ENCODE results near the gene TES. TPM values are rescaled to one million over a fixed set of nuclear protein-coding genes. Genes with fewer than 3 reads are reported as not detected.
A peak's percentile ranks its signal among the peaks of the same experiment; 100 is the strongest.

The TES gene
- polyA plus RNA-seq, 1 donor from 2014 or later = 38.0 TPM

GRCh38 chr7:116212869-116213268, 2.5 kb downstream of the TES start:
- Histone ChIP-seq H3K4me3 (ENCODE audit: low read length) (peak overlapping the region; percentile 85), H3K27me3 (ENCODE audit: insufficient read depth, low read depth, low read length) (peaks cover 54% of the 10 kb centered on the region), H3K27ac (ENCODE audit: low read length) (no peak overlapping the region)

DNA sequence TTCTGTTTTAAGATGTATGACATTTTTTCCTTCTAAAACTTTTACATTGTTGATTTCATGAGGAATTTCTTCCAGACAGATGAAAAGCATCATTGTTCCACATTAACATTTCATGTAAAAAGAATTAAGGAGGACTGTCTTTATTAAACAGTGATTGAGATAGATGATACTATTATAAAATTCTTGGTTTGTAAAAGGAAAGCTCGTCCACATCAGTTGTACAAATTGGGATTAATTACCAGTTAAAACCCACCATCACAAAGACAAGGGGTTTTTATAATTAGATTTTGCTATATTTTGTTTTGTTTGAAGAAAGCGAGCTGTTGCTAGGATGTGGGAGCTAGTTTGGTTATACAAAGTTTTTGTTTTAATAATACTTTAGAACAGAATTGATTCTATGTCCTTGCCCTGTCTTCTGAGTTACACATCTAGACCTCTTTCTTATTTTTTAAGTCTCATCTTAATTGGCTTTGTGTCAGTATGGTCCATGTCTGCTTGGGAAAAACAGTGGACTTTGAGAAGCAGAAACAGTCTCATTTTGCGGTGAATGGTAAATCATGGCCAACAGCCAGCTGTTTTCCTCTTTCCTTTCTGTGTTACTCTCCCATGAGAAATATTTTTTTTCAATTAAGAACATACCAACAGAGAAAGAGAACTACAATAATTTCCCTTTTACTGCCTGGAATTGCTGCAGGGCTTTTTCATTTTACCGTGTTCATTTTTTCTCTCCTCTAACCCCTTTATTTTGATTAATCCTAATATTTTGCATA, 3.2 kb downstream of the TES start:
- H3F3A ChIP-seq (ENCODE audit: insufficient read depth, low read length, poor library complexity, severe bottlenecking) = no peaks in the 10 kb centered on the region
- no peak overlapping the region for H3K9ac ChIP-seq (ENCODE audit: low read length)
- H3K27me3 ChIP-seq (ENCODE audit: insufficient read depth, low read depth, low read length) = peaks cover 50% of the 10 kb centered on the region
- no peak overlapping the region for H3K4me3 ChIP-seq (ENCODE audit: low read length)
- no peaks in the 10 kb centered on the region for H3K9me3 ChIP-seq (ENCODE audit: low read length)
- H3K79me2 ChIP-seq (replicated peaks; ENCODE audit: insufficient read depth, low read length) = no peaks in the 10 kb centered on the region
- no peak overlapping the region for H3K27ac ChIP-seq (ENCODE audit: low read length)
- H3K4me2 ChIP-seq (ENCODE audit: low read length) = no peak overlapping the region
- no peaks in the 10 kb centered on the region for H3K9me2 ChIP-seq (ENCODE audit: insufficient read depth, low read length)
- no peaks in the 10 kb centered on the region for H3K36me3 ChIP-seq (ENCODE audit: insufficient read depth, low read length)
- no peak overlapping the region for H2AFZ ChIP-seq (ENCODE audit: low read depth, low read length)
- H4K20me1 ChIP-seq (ENCODE audit: insufficient read depth) = no peaks in the 10 kb centered on the region
- TF ChIP-seq TAF1 (IDR thresholded peaks at IDR 0.05; ENCODE audit: low read depth) (no peak), CTCF (IDR thresholded peaks at IDR 0.05; ENCODE audit: poor library complexity, severe bottlenecking) (no peak), MXI1 (conservative IDR thresholded peaks at IDR 0.05; ENCODE audit: poor library complexity, severe bottlenecking) (no peak), SMC3 (conservative IDR thresholded peaks at IDR 0.05; ENCODE audit: poor library complexity) (no peak), EZH2 (IDR thresholded peaks at IDR 0.05; ENCODE audit: borderline replicate concordance, insufficient read depth, low read length, poor library complexity, severe bottlenecking) (no peak), EP300 (conservative IDR thresholded peaks at IDR 0.05; ENCODE audit: poor library complexity, severe bottlenecking) (no peak), RAD21 (conservative IDR thresholded peaks at IDR 0.05) (no peak), POLR2AphosphoS5 (IDR thresholded peaks at IDR 0.05) (no peak)

More at GRCh38 chr7:116212869-116213268, 2.5 kb downstream of the TES start:
- no peaks in the 10 kb centered on the region for H4K20me1 ChIP-seq (ENCODE audit: insufficient read depth)
- TF ChIP-seq MXI1 (conservative IDR thresholded peaks at IDR 0.05; ENCODE audit: poor library complexity, severe bottlenecking) (no peak), EP300 (conservative IDR thresholded peaks at IDR 0.05; ENCODE audit: poor library complexity, severe bottlenecking) (no peak), SMC3 (conservative IDR thresholded peaks at IDR 0.05; ENCODE audit: poor library complexity) (no peak), RAD21 (conservative IDR thresholded peaks at IDR 0.05) (no peak), TAF1 (IDR thresholded peaks at IDR 0.05; ENCODE audit: low read depth) (no peak), EZH2 (IDR thresholded peaks at IDR 0.05; ENCODE audit: borderline replicate concordance, insufficient read depth, low read length, poor library complexity, severe bottlenecking) (no peak), CTCF (IDR thresholded peaks at IDR 0.05; ENCODE audit: poor library complexity, severe bottlenecking) (no peak), POLR2AphosphoS5 (IDR thresholded peaks at IDR 0.05) (no peak)
- TF ChIP-seq, protein P1, sequence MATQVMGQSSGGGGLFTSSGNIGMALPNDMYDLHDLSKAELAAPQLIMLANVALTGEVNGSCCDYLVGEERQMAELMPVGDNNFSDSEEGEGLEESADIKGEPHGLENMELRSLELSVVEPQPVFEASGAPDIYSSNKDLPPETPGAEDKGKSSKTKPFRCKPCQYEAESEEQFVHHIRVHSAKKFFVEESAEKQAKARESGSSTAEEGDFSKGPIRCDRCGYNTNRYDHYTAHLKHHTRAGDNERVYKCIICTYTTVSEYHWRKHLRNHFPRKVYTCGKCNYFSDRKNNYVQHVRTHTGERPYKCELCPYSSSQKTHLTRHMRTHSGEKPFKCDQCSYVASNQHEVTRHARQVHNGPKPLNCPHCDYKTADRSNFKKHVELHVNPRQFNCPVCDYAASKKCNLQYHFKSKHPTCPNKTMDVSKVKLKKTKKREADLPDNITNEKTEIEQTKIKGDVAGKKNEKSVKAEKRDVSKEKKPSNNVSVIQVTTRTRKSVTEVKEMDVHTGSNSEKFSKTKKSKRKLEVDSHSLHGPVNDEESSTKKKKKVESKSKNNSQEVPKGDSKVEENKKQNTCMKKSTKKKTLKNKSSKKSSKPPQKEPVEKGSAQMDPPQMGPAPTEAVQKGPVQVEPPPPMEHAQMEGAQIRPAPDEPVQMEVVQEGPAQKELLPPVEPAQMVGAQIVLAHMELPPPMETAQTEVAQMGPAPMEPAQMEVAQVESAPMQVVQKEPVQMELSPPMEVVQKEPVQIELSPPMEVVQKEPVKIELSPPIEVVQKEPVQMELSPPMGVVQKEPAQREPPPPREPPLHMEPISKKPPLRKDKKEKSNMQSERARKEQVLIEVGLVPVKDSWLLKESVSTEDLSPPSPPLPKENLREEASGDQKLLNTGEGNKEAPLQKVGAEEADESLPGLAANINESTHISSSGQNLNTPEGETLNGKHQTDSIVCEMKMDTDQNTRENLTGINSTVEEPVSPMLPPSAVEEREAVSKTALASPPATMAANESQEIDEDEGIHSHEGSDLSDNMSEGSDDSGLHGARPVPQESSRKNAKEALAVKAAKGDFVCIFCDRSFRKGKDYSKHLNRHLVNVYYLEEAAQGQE (IDR thresholded peaks at IDR 0.05; ENCODE audit: borderline replicate concordance) = no peak
- no peak overlapping the region for H3K4me2 ChIP-seq (ENCODE audit: low read length)
- no peaks in the 10 kb centered on the region for H3K36me3 ChIP-seq (ENCODE audit: insufficient read depth, low read length)
- H3K79me2 ChIP-seq (replicated peaks; ENCODE audit: insufficient read depth, low read length) = no peaks in the 10 kb centered on the region
- no peak overlapping the region for H2AFZ ChIP-seq (ENCODE audit: low read depth, low read length)
- H3K9me2 ChIP-seq (ENCODE audit: insufficient read depth, low read length) = no peaks in the 10 kb centered on the region
- H3K9me3 ChIP-seq (ENCODE audit: low read length) = no peaks in the 10 kb centered on the region
- H3K9ac ChIP-seq (ENCODE audit: low read length) = no peak overlapping the region
- no peaks in the 10 kb centered on the region for H3F3A ChIP-seq (ENCODE audit: insufficient read depth, low read length, poor library complexity, severe bottlenecking)

Data from neural cell (in vitro differentiated cells).